GM21526 (cell line): ENCODE data around the gene RIMBP3C.
"Not testable (repeated sequence)": the region's sequence is repeated elsewhere in the genome, so short reads cannot be mapped to it uniquely, and the experiment has no call there.

Source experiments
- ATAC-seq: cut with Tn5 transposase; IDR thresholded peaks from one replicate; pipeline ENCODE4 v1.9.1; 2021; ENCODE audit warnings: moderate library complexity; ENCODE audit not compliant: unreplicated experiment, low FRiP score

The RIMBP3C gene

GRCh38 chr22:21551361-21551760, at the start of gene RIMBP3C:
RIMBP3C (minus strand) TSS chr22:21551461; CDS start chr22:21550976, 485 bp downstream.
- not testable (repeated sequence) for ATAC-seq

GRCh38 chr22:21599053-21599893, 48.0 kb upstream of the RIMBP3C start:
- no peak for ATAC-seq

GRCh38 chr22:21598302-21598701, 47.0 kb upstream of the RIMBP3C start:
- ATAC-seq: no peak

GRCh38 chr22:21596356-21597135, 45.3 kb upstream of the RIMBP3C start:
- not testable (repeated sequence) for ATAC-seq

GRCh38 chr22:21594865-21595452, 43.7 kb upstream of the RIMBP3C start:
- ATAC-seq: no peak

- no peak for ATAC-seq
Observed at GRCh38 chr22:21593406-21594232, 42.4 kb upstream of the RIMBP3C start.

GRCh38 chr22:21592422-21592821, 41.2 kb upstream of the RIMBP3C start:
- ATAC-seq: no peak

GRCh38 chr22:21591695-21592094, 40.4 kb upstream of the RIMBP3C start:
- no peak for ATAC-seq

GRCh38 chr22:21590809-21591641, 39.8 kb upstream of the RIMBP3C start:
- ATAC-seq: no peak

- no peak for ATAC-seq
Observed at GRCh38 chr22:21589396-21589795, 38.1 kb upstream of the RIMBP3C start.

GRCh38 chr22:21587803-21588611, 36.7 kb upstream of the RIMBP3C start:
- peak; percentile 75 for ATAC-seq

GRCh38 chr22:21585389-21585788, 34.1 kb upstream of the RIMBP3C start:
- ATAC-seq: no peak

GRCh38 chr22:21582801-21583740, 31.8 kb upstream of the RIMBP3C start:
- ATAC-seq: no peak

- not testable (repeated sequence) for ATAC-seq
Observed at GRCh38 chr22:21581009-21581713, 29.9 kb upstream of the RIMBP3C start.

GRCh38 chr22:21580623-21581007, 29.4 kb upstream of the RIMBP3C start:
- not testable (repeated sequence) for ATAC-seq

- no peak for ATAC-seq
Observed at GRCh38 chr22:21579474-21579851, 28.2 kb upstream of the RIMBP3C start.
